CD4-positive, alpha-beta T cell treated with Interleukin-4 for 1 hour (primary cell): ENCODE measurements around the gene GLIPR1.
"Not testable (repeated sequence)": the region's sequence is repeated elsewhere in the genome, so short reads cannot be mapped to it uniquely, and the experiment has no call there.

Experiments
- DNase-seq, 2 donors: peaks; one replicate each; pipeline ENCODE4 v3.0.0-alpha.2; 2020 to 2022

GLIPR1 gene

DNA sequence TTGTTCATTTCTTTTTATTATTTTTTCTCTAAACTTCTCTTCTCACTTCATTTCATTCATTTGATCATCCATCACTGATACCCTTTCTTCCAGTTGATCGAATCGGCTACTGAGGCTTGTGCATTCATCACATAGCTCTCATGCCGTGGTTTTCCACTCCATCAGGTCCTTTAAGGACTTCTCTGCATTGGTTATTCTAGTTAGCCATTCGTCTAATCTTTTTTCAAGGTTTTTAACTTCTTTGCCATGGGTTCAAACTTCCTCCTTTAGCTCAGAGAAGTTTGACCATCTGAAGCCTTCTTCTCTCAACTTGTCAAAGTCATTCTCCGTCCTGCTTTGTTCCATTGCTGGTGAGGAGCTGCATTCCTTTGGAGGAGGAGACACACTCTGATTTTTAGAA, 41.6 kb downstream of the GLIPR1 start:
- not testable (repeated sequence) for DNase-seq

DNA sequence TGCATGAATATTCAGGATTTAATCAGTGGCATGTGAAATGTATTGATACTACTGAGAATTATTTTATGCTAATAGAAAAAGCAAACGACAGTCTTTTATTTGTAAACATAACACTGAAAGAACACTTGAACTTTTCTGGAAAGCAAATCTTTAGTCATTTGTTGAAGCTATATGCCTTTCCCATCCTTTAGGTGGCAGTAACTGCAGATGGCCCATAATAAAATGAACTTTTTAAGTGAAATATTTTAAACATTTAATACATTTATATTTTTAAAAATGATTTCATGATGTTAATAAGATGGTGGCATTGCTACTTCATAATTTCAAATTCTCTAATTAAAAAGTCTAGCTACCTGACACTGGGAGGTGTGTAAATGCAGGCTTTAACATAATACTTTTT, 44.7 kb downstream of the GLIPR1 start:
- DNase-seq = no peak

DNA sequence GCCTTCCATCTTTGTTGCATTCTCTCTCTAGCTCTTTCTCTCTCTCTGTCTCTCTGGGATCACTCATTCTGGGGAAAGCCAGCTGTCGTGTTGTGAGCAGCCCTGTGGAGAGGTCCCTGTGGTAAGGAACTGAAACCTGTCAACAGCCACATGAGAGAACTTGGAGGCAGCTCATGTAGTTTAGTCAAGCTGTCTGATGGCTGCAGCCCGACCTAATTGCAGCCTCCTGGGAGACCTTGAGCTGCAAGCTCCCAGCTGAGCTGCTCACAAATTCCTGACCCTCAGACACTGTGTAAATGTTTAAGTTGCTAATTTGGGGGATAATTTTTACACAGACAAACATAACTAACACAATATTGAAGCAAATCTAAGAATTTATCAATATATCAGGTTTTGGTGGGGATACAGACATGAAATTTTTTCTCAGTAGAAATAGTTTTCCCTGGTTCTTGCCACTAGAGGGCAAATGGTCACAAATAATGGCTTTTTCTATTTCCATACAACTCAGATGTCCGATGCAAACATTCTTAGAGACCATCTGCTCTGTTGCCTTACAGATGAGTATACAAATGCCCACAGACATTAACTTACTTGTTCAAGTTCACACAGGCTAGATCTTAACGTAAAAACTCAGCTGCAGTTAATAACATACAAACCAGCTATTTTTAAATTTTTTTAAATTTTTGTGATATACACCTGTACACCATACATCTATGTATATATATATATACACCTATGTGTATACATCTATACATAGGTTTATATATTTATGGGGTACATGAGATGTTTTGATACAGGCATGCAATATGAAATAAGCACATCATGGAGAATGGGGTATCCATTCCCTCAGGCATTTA, 46.3 kb downstream of the GLIPR1 start:
- peak; percentile 11 to 56 for DNase-seq

DNA sequence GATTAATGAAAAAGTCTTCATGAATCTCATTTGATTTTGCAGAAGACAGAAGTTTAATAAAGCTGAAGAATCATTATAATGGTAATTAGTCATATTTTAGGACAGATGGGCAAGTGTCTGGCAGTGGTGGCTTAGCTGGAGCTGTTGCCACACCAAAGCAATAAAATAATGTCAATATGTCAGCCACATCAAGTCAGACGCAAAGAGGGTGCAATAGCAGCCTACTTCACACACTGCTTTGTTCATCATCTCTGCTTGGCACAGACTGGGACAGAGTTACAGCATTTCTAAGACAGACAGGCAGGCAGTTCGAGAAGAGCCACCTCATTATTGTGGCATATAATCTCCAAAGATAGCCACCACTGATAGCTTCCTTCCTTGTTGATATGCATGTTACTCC, 47.7 kb downstream of the GLIPR1 start:
- no peak for DNase-seq

GRCh38 chr12:75528692-75529091, 48.1 kb downstream of the GLIPR1 start:
- no peak for DNase-seq

DNA sequence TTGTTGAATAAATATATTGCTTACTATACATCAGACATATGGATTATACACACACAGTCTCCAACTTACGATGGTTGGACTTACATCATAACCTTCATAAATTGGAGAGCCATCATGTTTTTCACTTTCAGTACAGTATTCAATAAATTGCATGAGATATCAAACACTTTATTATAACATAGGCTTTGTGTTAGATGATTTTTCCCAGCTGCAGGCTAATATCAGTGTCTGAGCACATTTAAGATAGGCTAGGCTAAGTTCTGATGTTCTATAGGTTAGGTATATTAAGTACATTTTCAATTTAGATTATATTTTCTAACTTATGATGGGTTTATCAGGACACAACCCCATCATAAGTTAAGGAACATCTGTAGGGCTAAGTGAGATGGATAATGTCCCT, 48.8 kb downstream of the GLIPR1 start:
- DNase-seq = no peak

GRCh38 chr12:75529826-75530225, 49.3 kb downstream of the GLIPR1 start:
- DNase-seq = no peak

- DNase-seq = no peak
Observed at GRCh38 chr12:75533239-75533638, 52.7 kb downstream of the GLIPR1 start.

- DNase-seq = no peak
Observed at GRCh38 chr12:75539889-75540288, 59.3 kb downstream of the GLIPR1 start.

DNA sequence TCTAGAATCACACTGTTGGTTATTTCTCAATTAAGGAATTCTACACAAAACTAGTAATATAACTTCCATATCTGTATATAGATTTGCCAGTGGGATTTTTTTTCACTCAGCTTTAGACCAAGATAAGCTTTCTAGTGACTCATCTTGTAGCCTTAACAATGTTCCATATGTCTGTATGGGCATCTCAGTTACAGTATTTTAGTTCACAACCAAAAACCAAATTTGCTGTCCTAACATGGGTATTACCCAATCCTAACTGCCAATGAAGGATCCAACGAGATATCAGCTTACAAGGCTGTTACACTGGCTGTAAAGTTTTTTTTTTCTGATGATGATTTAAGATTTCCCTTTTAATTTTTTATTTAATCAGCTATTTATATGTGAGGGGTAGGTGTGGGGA, 62.4 kb downstream of the GLIPR1 start:
- no peak for DNase-seq

DNA sequence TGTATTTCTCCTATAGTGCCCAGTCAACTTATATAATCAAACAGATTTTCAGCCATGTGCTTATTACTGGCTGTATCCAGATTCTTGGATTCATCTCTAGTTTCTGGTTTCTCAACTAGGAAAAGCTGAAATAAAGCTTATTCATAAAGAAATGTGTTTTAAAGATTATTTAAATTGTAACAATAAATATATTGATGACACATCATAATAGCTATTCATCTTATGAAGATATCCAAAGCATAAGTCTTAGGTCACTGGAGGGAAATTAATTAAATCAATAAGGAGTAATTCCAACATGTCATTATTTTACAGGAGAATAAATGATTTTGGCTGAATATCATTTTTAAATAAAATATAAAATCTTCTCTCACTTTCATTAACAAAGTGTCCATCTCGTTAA, 63.0 kb downstream of the GLIPR1 start:
- DNase-seq = no peak

DNA sequence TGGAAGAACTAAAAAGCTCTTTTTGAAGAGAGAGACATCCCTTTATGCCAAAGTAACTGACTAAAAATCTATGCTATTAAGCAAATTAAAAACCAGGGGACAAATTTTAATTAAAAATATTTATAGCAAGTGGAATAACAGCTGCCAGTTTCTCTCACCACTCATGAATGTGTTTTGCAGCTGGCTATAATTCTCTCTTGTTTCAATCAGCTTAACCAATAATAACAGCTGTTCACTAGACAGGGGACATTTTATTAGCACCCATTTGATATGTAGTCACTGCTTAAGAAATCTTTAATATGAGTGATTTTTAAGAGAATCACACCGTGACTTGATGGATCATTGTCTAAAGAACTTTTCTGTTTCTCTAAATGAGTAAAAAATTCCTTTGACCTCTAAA, 65.1 kb downstream of the GLIPR1 start:
- DNase-seq = no peak

GRCh38 chr12:75548879-75549278, 68.3 kb downstream of the GLIPR1 start:
- DNase-seq = no peak

DNA sequence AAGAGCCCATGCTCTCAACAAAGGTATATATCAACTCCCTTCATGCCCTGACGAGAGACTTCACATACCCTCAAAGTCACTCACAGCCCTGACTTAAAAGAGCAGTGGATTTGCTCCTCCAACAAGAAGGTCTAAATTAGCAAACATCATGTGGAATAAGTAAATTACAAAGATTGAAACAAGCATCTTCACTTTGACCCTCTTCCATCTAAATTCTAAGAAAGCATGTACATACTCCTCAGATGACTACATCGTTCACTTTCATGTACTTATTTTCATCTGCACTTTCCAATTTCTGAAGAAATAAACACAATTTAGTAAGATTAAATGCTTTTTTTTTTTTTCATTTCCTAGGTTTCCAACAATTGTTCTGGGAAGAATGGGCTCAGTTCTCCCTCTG, 69.4 kb downstream of the GLIPR1 start:
- DNase-seq = no peak

GRCh38 chr12:75550401-75551240, 70.1 kb downstream of the GLIPR1 start:
- DNase-seq = no peak

DNA sequence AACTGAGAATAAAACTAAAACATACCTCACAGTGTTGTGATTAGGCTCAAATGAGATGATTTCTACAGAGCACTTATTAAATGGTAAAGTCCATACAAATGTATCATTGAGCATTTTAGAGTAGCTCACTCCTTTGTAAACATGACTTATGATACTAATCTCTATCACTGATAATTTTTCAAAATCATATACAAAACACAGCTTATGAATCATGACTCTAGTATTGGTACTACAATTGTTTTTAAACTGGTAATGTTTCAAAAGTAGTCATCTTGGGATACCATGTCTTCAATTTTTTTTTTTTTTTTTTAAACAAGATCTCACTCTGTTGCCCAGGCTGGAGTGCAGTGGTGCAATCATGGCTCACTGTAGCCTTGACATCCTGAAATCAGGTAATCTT, 70.9 kb downstream of the GLIPR1 start:
- DNase-seq = no peak

GRCh38 chr12:75553398-75553797, 72.8 kb downstream of the GLIPR1 start:
- DNase-seq = no peak
